HG02885 (cell line): ENCODE results near the gene NOP16.

Experiments used
- ATAC-seq: cut with Tn5 transposase; IDR thresholded peaks from one replicate; pipeline ENCODE4 v1.9.1; 2021; ENCODE audit warnings: mild to moderate bottlenecking; ENCODE audit not compliant: unreplicated experiment, poor library complexity

NOP16 gene

DNA sequence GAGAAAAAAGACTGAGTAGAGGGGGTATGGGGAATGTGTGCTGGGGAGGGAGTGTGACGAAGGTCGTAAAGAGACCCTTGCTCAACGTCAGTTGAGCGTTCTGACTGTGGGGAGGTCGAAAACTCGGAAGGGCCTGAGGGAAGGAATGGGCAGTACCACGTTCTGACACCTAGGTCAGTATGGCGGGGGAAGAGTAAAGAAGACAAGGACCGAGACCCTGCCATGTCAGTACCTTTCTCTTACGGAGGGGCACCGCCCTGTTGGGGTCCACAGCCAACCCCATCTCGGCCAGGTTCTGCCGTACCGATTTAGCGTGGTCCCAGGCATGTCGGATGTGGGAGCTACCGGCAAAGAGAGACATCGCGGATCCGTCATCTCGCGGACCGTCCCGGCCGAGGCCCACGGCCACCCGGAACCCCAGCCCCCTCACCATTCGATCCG lies 375 bp downstream of the NOP16 start:
- no peak for ATAC-seq

DNA sequence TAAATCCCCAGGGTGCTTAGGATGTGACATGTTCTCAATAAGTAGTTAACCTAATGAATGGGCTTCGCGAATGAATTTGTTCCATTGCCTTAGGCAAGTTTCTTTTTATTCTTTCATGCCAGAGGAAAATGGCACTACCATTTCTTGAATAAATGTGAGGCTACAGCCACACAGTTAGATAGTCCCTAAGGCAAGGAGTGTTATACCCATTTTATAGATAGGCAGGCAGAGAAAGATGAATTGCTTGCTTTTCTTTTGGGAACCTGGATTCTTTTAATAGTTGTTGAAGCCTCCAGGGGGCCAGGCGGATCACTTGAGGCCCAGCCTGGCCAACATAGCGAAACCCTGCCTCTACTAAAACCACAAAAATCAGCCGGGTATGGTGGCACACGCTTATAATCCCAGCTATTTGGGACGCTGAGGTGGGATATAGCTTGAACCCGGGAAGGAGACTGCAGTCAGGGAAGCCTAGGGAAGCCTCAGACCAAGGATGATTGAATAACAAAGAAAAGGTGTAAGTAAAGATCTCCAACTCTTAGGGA lies 943 bp downstream of the NOP16 start:
- ATAC-seq: no peak

DNA sequence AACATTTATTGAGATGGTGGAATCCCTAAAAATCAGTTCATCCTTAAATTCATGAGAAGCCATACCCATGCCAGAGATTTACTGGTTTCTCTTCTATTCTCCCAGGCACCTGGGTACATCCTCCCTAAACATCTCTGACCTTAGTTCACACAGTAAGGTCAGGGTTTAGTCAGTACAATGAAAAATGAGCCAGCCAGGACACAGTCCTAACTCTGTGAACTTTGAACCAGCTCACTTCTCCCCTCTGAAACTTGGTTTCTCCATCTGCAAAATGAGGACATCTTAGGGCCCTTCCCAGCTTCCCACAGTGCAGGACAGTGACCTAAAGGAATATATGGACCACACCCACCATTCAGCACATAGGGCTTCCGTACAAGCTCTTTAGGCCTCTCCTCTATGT lies 1.9 kb downstream of the NOP16 start:
- no peak for ATAC-seq

DNA sequence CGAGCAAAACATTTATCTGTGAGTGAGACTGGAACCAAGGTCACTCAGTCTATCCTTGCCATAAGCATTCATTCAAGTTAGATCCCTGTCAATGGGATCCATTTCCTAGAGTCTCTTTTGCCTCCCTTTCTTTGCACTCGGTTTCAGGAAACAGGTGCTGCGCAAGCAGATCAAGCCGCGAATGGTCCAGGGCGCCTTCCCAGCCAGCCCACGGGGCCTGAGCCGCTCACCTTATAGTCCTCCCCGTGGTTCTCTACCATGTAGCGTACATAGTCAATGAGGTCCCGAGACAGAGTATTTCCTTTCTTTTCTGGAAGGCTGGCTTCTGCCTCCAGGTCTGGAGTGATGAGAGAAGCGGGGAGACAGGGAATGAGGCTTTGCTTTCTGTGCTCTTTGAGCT lies 3.4 kb downstream of the NOP16 start:
- no peak for ATAC-seq

DNA sequence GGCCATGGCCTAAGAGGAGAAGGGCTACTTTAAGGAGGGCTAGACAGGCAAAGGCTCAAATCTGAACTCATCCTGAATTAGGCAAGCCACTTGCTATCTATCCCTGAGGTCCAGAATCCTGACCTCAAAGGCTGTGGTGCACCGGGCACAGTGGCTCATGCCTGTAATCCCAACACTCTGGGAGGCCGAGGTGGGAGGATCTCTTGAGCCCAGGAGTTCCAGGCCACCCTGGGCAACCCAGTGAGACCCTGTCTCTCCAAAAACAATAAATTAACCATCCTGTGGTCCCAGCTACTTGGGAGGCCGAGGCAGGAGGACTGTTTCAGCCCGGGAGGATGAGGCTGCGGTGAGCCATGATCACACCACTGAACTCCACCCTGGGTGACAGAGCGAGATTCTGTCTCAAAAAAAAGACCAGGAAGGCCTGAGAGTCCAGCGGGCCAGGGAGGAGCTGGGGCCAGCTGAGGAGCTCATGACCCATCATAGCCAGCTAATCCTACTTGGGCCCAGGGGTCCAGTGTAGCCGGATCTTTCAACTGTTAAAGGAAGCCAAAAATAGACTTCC lies 4.0 kb downstream of the NOP16 start:
- ATAC-seq: no peak

DNA sequence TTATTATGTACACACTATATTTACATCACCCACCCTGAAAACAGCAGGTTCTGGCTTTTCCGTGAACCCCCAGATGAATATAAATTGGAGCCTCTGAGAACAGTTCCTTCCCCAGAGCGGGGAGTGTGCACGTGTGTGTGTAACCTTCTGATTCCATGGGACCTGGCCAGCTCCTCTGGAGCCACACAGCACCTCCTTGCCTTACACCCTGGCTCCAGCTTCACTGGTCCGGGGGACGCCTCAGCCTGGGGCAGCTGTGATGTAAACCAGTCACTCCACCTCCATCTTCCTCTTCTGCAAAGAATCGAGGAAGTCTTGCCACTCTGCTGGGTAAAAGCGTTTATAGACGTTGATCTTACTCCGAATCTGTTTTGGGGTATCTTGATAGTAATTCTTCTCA lies 4.4 kb downstream of the NOP16 start:
- ATAC-seq: no peak

DNA sequence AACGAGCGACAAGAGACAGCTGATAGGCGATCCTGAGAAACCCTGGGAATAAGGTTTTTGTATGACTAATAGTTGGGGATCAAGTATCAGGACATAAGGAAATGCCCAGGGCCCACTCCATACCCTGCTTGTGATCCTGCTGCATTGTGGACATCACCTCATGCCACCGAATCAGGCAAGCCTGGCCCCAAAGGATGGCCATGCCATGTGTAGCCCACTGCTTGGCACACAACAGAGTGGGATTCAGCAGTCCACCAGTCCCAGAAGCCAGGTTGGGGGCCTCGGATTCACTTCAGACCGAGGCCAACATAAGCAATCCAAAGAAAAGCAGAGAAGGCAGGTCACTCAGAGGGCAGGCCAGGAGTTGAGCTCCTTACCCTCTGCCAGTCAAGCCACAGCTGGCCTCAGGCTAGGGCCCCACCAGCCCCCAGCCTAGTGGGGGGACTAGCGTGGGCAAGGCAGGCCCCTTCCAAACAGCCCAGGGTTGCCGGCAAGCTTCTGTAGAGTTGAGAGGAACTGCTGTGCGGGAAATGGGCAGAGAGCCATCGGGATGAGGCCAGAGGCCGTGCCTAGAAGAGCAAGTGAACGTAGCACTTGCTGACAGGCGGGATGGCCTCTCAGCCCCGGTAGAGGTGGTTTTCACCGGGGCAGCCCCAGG lies 5.0 kb downstream of the NOP16 start:
- no peak for ATAC-seq

DNA sequence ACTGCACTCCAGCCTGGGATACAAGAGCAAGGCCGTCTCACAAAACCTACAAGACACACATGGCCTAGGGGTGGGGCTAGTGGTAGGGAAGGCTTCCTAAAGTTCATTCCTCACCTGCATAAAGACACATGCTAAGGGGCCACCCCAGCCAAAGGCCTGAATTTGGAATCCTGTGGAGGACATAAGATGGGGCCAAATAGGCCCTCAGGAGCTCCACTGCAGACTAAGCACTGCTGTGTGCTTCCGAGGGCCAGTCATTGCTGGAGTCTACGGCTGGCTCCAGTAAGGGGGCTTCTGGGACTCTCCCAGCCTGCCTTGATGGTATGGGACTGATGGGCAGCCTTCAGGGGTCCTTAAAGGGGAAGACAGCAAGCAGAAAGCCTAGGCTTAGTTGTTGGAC lies 5.7 kb downstream of the NOP16 start:
- no peak for ATAC-seq

DNA sequence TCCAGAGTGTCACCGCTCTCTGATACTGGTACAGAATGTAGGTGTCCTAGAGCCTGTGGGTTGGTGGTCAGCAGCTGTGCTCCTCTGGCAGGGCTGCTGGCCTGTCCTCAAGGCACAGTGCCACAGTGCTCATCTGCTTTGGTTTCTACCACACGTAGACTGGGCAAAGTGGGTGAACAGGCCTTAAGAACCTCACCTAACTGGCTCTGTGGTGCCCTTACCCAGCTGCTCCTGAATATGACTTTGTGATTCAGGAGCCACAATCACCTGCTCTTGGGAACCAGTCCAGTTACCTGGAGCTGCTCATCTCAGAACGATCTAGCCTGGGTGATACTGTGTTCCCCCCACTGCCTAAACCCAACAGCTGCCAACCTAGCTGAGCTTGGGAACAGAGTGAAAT lies 6.4 kb downstream of the NOP16 start:
- no peak for ATAC-seq

DNA sequence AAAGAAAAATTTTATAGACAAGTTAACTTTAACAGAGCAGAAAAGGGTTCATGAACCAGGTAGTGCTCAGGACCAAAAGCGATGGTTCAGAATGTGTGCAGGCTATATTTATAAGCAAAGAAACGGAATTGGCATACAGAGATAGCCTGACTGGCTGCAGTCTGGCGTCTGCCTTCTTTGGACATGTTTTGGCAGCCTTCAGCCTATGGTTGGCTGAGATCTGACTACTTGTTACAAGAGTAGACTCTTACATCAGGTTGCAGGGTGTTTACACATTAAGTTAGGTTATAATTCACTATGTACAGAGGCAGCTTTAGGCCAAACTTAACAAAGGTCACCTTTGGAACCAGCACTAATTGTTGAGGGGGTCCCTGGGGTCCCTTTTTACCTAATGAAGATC lies 7.0 kb downstream of the NOP16 start:
- no peak for ATAC-seq

DNA sequence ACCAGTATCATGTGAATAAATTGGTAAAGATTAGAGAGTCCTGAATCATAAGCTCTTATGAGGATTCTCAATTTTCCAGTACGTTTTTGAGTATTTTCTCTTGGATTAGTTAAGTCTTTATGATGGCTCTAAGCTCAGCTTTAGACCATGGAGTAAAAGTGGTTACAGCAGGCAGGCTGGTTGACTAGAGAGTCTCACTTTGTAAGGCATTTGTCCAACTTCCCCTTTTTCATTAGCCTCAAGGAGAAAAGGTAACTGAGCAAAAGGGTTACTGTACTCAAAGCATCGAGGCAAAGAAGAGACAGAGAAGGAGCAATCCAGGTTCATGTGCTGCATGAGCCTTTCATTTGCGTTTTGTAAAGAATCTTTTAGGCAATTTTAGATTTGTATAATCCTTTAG lies 8.5 kb downstream of the NOP16 start:
- peak; percentile 53 for ATAC-seq

DNA sequence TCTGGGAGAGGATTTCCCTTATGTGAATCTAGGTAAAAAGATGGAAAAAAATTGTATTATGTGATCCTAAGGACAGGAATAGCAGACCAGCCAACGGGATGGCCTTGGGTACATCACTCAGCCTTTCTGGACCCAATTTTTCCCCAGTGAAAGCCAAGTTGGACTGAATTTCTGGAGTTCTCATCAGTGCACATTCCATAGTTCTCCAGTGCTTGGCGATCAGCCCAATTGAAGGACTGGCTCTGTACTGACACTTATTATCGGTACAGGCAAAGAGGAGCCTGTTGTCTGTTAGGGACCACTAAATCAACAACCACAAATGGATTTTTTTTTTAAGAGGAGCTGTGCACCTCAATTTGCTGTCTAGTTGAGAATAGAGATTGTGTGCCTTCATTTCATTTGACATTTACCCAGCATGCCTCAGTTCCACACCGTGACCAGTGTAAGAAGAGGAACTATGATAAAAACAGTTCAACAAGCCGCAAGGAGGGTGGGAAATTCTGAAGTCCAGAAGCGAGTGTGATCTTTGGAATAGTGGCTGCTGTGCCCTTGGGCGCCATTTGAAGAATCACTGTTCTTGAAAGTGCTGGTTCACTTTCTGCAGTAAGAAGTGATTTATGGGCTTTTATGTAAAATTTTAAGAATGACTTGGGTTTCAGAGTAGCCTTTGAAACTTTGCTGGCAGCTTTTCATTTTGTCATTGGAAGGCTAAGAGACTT lies 15.1 kb downstream of the NOP16 start:
- no peak for ATAC-seq

DNA sequence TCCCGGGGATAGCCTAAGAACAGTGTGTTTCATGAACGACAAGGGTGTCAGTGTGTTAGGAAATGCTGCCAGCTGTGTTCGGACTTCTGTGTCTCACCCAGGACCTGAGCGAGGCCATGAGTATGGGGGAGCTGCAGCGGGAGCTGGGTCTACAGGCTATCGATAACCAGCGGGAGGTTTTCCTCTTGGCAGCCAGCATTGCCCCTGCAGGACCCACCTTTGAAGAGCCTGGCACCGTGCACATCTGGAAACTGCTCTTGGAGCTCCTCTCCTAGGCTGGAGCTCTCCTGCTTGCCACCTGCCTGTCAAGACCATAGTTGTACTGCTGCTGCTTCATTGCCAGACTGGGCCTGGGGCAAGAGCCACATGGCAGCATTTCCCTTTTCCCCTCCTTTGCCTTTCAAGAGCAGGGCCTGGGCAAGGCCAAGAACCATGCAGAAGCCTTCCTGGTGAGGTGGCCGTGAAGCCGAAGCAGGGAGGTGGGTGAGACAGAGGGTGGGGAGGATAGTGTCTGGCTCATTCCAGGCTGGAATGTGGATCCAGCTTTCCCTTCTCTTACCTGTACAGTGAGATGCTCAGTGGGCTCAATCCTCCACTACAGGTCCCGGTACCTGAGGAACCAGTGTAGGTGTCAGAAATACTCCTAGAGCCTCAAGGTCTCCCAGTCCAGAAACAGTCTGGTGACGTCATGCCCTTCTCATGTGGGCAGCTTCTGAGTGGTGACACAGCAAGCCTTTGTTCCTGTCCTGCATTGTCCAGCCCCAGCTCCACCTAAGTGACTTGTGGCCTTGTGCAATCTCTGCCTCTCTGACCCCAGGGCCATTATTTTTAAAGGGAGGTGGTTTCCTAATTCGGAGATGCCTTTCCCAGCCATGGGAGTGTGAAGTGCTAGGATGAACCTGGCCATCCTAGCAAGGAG lies 16.5 kb downstream of the NOP16 start:
- ATAC-seq: no peak

DNA sequence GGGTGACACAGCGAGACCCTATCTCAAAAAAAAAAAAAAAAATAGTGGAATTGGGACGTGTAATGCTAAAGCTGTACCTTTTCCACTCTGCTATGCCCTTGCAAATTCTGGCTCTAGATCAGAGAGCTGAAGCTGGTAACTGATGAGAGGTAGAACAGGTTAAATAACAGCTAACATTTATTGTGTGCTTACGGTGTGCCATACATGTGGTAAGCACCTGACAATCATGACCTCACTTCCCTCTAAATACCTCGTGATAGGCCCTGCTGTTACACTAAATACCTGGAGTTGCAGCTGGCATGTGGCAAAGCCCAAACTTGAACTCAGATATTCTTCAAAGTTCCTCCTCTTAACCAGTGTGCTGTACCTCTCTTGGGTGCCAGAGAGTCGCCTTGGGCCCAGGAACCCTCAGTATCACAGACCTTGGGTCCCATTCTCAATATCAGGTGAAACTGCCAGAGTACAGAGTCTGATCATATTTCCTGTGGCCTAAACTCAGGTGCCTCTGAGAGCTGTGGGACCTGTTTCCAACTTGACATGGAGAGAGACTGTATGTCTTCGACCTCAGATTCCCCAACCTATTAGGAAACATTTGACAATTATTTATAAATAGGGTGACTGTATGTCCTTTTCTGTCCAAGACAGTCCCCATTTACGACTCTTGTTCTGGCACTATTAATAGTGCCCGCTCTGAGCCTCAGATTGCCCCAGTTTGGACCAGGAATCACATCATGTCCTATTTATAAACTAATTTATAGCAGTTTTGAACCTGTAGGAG lies 18.3 kb downstream of the NOP16 start:
- ATAC-seq: no peak

DNA sequence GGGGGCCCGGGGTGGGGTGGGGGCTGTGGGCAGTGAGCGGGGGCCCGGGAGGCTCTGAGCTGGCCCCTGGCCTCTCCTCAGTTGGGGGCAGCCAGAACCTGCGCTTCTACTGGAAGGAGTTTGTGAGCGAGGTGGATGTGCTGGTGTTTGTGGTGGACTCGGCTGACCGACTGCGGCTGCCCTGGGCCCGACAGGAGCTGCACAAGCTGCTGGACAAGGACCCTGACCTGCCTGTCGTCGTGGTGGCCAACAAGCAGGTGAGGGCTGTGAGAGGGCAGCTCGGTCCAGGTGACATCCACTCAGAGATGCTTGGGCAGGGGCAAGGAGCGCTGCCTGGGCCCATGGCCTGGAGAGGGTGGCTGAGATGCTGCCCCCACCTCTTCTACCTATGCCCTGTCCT lies 19.7 kb downstream of the NOP16 start:
- ATAC-seq: no peak

DNA sequence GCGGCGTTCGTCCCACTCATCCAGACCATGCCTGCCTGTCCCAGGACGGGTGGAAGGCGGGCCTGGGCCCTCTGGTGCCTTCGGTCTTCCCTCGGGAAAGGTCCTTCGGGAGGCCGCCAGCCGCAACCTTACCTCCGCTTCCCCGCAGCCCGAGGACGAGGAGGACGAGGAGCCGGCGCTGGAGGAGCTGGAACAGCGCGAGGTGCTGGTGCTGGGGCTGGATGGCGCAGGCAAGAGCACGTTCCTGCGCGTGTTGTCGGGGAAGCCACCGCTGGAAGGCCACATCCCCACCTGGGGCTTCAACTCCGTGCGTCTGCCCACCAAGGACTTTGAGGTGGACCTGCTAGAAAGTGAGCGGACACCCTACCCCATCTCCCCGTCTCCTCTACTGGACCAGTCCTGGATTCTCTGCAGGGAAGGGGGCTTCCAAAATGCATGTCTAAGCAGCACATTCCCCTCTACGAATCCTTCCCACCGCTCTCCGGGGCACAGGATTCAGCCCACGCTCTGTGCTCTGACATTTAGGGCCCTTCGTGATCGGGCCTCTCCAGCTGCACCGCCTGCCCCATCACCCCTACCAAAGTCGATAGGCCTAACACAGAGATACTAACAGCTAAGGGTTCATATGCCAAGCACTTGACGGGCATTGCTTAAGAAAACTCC lies 22.0 kb downstream of the NOP16 start:
- ATAC-seq: no peak

DNA sequence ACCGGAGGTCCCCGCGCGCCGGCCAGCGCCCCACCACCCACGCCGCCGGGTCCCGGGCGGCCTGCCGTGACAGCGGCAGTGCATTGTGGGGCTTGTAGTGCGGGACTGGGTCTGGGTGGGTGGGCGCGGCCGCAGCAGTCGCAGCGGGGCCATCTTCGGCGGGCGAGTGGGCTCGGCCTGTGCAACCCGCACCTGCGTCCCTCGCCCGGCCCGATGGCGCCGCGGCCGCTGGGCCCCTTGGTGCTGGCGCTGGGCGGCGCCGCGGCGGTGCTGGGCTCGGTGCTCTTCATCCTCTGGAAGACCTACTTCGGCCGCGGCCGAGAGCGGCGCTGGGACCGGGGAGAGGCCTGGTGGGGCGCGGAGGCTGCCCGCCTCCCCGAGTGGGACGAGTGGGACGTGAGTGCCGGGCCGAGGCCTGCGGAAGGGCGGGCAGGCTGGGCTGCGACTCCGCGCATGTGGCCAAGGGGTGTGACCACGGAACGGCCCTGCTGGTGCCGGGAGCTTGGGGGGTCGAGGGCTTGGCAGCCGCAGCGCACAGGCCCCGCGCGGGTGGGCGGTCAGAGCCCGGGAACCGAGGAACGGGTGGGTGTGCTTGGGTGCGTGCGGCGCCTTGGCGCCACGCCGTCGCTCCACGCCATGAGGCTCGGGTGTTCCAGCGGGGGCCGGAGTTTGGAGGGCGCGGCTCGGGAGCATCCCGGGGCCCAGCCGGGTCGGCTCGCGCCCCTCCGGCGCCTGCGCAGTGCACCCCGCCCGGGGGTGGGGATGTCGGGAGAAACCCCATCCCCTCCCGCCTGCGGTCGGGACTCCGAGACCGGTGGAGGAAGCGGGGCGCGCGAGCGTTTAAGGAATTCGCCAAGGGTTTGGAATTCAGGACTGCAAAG lies 22.8 kb downstream of the NOP16 start, which contains the start of gene ARL10:
Gene ARL10, plus strand, starts transcription at position 137 of the 881 bp plus-strand sequence. Its CDS starts 77 bp downstream, at position 214.
- peak; percentile 46 for ATAC-seq

DNA sequence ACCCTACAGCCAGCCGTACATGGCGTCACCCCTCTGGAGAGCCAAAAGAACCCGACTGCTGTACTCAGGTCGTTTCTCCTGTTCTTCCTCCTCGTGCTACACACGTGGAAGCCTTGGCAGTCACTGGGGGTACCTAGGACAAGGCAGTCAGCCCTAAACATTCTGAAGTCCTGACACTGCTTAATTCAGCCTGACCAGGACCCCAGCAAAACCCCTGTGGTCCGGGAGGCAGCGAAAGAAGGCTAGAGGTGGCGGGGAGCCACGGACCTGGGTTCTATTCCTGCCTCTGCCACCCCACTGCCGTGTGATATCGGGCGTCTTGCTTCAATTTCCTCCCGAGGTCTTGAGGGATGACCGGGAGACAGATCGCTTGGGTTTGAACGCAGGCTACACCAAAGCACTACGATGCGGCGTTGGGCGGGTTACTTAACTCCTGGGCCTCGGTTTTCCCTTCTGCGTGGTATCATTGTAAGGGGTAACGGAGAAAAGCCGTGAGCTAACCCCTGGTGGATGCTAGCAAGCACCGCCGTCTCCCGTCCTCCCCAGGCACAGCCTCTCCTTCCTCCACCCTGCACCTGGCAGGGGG lies 23.5 kb downstream of the NOP16 start:
- no peak for ATAC-seq
